NCI-H1694 (cell line): Measurements from ENCODE around the gene ZC2HC1C.
"Not testable (repeated sequence)": the region's sequence is repeated elsewhere in the genome, so short reads cannot be mapped to it uniquely, and the experiment has no call there.

Experiments used
- DNase-seq: peaks from one replicate; lab custom pipeline; 2025; lab: John Stamatoyannopoulos, UW

ZC2HC1C gene

DNA sequence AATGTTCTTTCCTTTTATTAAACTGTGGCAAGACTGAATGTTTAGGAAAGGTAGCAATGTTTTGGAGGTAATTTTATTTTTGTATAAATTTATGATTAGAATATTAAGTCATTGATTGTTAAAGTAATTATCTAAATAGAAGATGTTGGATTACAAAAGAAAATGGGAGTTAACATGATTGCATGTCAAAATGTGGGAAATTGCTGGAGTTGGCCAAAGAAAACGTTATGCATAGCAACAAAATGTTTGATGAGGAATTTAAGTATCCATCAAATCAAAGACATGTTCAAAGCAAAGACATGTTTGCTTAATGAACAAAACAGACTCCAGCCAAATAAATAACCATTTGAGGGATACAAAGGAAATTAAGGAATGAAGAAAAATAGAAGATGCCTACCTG lies 15.0 kb upstream of the ZC2HC1C start:
- DNase-seq: no peak

DNA sequence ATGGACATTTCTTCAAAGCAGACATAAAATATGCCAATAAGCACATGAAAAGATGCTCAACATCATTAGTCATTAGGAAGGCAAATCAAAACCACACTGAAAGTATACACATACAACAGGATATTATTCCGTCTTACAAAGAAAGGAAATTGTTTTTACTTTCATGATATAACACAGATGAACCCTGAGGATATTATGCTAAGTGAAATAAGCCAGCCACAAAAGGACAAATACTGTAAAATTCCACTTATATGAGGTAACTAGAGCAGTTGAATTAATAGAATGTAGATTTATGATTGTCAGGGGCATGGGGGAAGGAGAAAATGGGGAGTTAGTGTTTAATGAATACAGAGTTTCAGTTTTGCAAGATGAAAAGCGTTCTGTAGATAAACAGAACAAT lies 9.8 kb upstream of the ZC2HC1C start:
- no peak for DNase-seq

DNA sequence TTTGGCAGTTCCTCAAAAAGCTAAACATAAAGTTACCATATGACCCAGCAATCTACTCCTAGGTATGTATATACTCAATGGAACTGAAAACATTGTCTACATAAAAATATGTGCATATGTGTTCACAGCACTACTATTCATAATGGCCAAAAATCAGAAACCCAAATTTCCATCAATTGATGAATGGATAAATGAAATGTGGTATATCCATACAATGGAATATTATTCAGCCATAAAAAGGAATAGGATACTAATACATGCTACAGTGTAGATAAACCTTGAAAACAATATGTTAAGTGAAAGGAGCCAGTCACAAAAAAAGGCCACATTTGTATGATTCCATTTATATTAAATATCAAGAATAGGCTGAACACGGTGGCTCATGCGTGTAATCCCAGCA lies 9.0 kb upstream of the ZC2HC1C start:
- no peak for DNase-seq

DNA sequence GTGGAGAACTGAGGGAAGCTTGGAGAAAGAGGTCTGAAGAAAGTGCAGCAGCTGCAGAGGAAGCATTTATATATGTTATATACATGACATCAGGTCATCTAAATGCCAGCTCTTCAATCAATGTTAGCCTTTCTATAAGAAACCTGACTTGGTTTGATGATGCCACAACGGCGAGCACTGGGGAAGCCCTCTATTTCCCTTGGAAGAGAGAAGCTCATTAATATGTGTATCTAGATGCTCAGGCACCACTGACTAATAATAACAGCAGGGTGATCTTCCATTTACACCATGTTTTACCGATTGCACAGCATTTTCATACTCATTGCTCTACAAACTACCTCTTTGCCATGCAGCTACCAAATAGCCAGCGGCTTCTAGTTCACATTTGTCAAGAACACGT lies 6.4 kb upstream of the ZC2HC1C start:
- DNase-seq: peak; percentile 34

DNA sequence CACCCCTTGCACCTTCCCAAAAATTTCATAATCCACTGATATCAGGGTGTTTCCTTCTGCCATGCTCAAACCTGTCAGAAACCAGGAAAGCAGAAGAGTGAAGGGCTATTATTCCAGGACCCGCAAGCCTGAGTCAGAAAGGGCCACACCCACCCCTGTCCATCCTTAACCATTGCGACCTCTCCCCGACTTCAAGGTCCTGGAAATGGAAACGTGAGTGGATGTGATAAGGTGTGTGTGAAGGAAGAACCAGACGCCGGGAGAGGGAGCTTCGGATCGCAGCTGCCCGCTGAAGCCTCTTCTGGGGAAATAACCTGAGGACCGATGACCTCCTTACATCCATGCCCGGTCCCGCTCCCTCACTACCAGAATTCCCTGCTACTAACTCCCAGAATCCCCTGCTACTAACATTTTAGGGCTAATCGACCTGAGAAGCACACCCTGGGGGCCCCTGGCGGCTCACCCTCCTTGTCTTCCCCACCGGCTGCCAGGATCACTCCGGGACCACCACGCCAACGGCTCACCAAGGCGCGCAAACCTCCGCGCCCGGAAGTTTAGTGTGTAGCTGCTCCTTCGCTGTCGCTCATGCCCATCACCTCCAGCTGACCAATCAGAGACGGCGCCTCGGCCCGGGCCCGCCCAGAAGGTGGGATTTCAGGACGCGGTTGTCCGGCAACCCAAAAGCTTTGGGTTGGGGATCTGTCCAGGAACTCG lies 5.8 kb upstream of the ZC2HC1C start, which contains the start of gene ACYP1:
TSS of gene ACYP1 (minus strand) at position 534 of the 714 bp plus-strand sequence. CDS start at position 63, 471 bp downstream.
- DNase-seq: peak; percentile 98

DNA sequence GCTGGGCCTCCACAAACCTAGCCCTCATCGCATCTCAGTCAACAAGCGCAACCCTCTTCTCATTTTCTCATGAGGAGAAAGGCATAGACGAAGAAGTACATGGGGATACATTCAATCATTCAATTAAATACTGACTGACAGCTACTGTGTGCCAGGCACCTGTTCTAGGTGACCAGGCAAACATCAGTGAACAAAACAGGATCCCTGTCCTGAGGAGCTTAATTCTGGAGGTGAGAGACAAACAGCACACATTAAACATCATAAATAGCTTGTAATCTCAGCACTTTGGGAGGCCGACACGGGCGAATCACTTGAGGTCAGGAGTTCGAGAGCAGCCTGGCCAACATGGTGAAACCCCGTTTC lies 5.3 kb upstream of the ZC2HC1C start:
- DNase-seq: no peak

DNA sequence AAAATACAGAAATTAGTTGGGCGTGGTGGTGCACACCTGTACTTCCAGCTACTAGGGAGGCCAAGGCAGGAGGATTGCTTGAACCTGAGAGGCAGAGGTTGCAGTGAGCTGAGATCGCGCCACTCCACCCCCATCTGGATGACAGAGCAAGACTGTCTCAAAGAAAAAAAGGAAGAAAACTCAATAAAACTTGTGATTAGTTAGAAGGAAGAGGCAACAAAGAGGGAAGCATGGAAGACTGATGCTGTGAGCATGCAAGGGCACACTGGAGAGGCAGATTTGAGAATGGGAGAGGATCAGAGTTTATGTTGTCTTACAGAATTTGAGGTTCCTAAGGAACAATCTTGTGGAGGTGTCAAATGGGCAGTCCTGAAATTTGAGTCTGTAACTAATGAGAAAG lies 2.8 kb upstream of the ZC2HC1C start:
- DNase-seq: no peak

DNA sequence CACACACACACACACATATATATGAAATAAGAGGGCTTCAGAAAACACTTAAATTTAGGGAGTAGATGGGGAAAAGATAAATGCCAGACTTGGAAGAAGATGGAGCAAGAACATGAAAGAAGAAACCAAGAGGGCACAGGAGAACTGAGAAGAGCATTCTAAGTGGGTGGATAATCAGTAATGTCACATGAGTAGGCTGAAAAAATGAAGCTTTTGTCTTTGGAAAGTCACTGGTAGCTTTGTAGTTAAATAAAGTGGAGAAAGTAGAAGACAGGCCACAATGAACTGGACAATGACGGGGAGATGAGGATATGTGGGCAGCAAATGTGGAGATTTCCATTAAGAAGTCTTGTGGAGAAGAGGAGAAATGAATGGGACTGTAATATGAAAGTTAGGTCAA lies 2.2 kb upstream of the ZC2HC1C start:
- no peak for DNase-seq

DNA sequence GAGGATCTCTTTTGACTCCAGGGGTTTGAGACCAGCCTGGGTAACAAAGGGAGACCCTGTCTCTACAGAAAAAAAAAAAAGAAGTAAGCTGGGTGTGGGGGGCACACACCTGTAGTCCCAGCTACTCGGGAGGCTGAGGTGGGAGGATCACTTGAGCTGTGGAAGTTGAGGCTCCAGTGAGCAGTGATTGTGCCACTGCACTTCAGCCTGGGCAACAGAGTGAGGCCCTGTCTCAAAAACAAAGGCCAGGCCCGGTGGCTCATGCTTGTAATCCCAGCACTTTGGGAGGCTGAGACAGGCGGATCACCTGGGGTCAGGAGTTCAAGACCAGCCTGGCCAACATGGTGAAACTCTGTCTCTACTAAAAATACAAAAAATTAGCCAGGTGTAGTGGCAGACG lies 1.7 kb upstream of the ZC2HC1C start:
- not testable (repeated sequence) for DNase-seq

DNA sequence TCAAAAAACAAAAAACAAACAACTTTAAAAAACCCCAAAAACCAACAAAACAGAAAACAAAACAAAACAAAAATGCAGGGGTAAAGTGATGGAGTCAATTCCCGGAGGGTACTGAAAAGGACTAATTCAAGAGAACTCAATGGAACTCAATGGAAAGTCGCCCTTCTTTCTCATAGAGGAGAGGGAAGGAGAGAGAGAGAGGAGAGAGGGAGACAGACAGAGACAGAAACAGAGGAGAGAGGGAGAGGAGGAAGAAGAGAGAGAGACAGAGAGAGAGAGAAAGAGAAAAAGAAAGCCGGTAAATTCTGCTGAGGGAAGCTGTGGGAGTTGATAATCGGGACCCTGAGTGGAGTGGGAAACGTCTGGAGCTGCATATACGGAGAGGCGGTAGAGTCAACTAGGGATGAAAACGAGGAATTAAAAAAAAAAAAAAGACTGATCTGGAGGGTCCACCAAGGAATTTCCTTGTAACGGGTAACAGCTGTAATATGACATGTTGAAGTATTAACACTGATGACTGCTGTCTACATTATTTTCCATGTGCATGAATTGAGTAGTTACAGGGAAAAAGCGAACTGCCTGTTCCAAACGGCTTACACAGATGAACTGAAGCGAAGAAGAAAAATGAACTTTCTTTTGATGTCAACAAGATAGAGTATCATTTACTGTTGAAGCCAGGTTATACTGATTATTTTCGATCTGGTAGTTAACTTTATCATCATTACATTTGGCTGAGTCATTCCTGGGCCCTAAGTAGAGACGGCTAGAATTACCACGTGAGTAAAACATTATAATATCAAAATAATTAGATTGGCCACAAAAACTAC lies 934 bp upstream of the ZC2HC1C start:
- no peak for DNase-seq

DNA sequence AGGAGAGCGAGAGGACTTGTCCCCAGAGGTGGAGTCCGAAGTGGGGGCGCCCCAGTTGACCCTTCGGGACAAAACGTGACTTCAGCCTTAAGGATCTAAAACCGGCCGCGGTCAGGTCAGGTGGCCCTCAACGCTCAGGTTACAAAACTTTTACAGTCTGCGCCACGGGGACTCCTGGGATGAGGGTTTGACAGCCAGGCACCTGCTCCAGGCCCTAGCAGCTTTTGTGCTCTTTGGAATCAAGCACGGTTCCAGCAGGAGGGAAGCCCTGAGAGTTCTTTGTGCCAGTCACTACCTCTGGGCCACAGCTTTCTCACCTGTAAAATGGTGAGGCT lies 337 bp downstream of the ZC2HC1C start:
- no peak for DNase-seq

DNA sequence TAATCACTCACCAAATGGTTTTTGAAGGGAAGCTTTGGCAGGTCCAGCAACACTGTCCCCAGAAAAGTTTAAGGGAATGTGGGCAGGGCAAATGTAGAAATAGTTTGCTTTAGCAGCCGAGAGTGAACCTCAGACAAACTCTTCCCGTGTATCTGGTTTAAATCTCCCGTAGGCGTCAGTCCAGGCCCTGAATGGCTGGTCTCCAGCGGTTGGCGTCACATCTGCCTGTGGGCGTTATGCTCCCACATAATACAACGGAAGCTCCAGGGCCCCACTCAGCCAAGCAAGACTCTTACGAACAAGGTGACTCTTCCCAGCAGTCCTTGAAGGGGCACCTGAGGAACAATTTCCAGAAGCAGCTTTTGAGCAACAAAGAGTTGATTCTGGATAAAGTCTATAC lies 942 bp downstream of the ZC2HC1C start:
- no peak for DNase-seq

DNA sequence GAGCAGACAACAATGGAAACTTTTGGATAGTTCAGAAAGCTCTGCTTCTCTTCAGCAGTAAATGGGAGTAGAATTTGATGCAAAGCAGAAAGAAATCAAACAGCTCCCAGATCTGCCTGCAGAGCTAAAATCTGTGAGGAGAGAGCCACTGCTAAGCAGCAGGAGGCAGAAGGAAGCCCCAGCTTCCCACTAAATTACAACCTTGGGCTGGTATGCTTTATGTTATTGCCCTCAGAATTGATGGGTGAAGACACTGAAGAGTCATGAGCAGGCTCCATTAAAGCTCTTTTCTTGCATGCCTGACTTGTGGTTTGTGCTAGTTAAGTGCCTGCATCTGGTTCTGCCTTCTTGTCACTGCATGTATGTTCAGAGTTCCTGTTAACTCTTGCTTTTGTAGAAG lies 8.4 kb downstream of the ZC2HC1C start:
- no peak for DNase-seq

DNA sequence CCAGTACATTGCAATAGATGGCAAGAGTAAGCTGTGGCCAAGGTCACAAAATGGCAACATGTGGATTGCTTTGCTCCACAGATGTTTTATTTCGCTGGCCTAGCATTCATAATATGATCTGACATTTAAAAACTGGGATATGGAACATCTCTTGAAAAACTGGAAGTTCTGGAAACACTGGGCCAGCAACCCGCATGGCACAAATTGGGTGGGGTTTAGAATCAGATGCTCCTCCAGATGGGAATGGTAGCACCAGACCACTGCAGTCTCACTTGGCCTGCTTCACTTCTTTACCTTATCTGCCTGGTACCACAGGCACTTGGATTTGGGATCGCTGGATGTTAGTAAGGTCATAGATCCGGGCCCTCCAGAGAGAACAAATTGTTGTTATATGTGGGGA lies 10.1 kb downstream of the ZC2HC1C start:
- no peak for DNase-seq

DNA sequence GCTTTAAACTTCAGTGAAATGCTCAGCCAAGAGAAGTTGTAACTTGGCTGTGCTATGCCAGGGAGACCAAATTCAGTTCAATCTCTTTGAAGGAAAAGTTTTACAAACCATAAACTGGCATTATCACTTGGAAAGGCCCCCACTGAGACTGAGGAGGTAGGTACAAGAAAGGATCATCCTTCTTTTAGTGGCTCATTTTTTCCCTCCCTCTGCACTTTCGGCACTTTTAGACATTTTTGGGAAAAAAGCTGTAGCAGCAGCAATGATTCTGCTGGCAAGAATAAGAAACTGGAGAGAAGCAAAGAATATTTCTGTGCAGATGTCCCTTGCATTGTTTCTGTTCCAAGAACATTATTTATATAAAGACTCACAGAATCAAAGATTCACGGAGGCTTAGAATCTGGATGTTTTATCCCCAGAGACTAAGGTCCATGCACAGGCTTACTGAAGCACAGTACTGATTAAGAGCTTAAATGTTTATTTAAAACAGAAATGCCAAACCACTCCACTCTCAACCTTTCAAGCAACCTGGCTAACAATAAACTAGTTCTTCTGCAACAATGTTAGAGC lies 12.3 kb downstream of the ZC2HC1C start:
- DNase-seq: no peak

DNA sequence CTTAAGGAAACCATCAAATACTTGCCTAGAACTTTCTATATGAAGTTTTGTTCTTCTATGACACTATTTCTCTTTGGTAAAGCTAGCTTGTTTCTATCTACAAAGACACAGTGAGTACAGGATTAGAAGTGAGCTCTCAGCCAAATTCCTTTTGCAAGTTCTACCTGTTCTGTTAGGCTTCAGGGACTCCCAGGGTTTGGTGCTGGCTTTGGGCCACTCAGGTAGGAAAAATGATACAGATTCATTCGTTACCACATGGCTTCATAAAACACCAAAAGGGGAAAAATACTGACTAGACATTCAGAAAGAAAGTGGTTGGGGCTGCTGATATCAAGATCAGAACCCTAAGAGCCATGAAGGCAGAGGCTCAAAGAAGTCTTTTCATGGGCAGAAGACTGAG lies 13.8 kb downstream of the ZC2HC1C start:
- DNase-seq: no peak

DNA sequence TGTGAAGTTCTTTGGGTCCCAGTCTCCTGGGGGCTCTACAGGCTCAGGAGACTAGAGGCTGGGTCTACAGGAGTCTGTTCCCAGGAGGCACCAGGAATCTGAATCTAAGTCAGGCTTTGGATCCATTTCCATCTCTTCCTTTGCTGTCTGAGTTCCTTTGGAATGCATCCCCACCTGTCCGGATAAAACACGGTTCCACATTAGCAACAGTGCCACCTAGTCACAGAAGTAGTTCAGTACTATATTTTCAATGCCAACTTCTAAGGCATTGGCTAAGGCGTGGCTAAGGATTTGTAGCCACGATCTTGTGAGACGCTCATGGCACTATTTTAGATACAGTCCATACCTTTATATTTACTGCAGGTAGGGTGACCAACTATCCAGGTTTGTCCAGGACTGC lies 15.1 kb downstream of the ZC2HC1C start:
- no peak for DNase-seq

DNA sequence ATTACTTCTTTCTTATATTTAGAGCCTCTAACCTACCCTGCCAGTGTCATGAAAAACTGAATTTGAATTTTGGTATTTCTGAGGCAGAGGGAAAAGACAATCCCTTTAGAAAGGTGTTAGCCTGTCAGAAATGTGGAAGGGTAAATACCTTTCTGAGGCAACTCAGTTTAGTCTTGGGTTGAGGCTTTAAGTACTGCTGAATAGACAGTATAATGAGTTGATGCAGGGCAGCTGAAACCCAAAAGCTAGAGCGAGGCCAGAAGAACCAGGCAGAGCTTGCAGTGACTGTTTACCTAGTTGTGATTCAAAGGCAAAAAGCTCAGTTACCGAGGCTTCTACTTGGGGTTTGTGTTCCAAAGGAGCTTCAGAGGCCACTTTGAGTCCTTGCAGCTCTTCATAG lies 18.7 kb downstream of the ZC2HC1C start:
- no peak for DNase-seq

DNA sequence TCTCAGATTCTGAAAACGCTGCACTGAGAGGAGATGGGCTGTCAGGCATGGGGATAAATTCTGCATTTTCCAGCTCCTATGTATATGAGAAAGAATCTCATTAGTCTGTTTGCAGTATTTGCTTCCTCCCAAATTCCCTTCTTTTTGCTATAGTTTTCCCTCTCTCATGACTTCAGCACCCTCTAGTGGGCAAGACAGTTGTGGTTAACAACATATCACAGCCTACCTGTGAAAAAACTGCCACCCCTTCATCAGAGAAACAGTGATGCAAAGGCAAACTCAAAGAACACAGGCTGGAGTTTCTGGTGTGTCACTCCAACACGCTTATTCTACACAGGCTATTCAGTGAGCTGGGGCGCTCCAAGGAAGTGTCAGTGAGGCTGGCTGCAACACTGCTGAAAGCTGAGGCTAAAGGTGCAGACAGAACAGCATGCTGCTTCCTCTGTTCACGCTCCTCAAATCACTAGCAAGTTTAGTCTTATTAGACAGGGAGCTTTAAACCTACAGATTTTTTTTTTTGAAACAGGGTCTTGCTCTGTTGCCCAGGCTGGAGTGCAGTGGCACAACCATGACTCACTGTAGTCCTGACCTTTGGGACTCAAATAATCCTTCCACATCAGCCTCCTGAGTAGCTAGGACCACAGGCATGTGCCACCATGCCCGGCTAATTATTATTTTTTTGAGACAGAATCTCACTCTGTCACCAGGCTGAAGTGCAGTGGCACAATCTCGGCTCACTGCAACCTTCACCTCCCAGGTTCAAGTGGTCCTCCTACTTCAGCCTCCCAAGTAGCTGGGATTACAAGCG lies 19.3 kb downstream of the ZC2HC1C start:
- peak; percentile 93 for DNase-seq

DNA sequence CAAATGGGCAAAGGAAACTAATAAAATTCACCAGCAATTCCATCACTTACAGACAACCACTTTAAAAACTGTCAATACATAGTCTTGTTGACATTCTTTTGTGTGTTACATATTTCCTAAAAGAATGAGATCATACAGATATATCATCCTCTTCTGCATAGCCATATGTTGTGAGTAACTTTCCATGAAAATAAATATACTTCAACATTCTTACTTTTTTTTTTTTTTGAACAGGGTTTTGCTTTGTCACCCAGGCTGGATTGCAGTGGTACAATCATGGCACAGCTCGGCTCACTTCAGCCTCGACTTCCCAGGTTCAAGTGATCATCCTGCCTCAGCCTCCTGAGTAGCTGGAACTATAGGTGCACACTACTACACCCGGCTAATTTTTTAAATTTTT lies 20.9 kb downstream of the ZC2HC1C start:
- DNase-seq: no peak

DNA sequence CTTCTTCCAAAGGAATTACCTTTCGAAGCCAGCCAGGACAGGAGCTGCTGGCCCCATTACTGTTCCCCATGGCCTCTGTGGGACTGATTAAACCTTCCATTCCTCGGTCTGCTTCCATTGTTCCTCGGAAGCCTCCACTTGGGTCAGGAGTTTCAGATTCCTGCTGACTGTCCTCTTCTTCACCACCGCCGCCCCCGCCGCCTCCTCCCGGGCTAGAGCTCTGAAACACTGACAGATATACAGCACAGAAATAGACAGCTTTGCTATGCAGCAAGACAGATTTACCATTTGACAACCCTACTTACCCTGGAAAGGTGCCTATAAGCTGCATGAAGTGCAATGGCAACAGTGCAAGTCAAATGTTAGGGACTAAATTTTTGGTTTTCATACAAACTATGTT lies 21.8 kb downstream of the ZC2HC1C start:
- DNase-seq: no peak

DNA sequence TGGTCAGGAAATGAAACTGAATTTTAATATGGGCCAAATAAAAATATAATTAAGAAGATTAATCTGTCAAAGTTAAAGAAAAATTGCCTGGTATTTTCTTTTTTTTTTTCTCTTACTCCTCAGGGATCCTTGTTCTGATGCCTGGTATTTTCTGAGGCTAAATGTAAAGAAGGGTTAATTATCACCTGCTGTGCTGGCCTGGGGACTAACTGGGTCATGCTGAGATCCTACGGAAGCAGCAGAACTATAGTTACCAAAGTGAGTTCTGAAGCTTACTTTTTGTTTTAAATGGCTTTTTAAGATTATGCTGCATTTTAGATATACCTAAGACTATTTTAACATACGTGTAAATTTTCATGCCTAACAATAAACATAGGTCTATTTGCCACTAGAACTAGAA lies 23.3 kb downstream of the ZC2HC1C start:
- no peak for DNase-seq

DNA sequence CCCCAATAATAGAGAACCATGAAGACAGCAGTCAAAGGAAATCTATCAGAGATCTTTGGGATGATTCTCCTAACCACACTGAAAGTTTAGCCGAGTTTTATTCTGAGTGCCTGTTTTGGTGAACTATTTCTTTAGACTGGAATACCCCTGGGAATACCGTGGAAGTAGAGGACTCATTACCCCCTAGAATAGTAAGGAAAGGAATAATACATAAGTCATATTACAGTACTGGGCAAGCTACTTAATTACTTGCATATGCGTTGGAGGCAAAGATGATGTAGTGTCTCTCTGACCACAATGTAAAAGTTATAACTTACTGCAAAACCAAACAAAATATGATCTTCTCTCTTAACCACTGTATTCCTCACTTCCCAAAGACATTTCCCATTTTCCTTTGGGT lies 25.5 kb downstream of the ZC2HC1C start:
- DNase-seq: no peak
